Measurements from ENCODE around the gene RAB30. TPM values are rescaled to one million over a fixed set of nuclear protein-coding genes. Genes with fewer than 3 reads are reported as not detected.

The RAB30 gene
- total RNA-seq, 1 experiment from 2014 or later: 6.2 TPM

- Mint-ChIP-seq H3K9me3 (no peaks in the 10 kb centered on the region), H3K27ac (no peak overlapping the region), H3K4me1 (peaks cover 10% of the 10 kb centered on the region), H3K27me3 (ENCODE audit: low read depth) (no peaks in the 10 kb centered on the region), H3K36me3 (no peaks in the 10 kb centered on the region), H3K4me3 (no peak overlapping the region)
- no peak for ATAC-seq
- no peak for DNase-seq (ENCODE audit: low spot score)
- ChIA-PET CTCF (no interaction called here), POLR2A (no interaction called here)
- TF ChIP-seq ZNF138 (CRISPR knock-in tag; conservative IDR thresholded peaks at IDR 0.05): no peak
- no peak for TF ChIP-seq USF1 (CRISPR knock-in tag; IDR thresholded peaks at IDR 0.05)
- no peak for TF ChIP-seq ATF1 (CRISPR knock-in tag; IDR thresholded peaks at IDR 0.05)
- TF ChIP-seq PRRX2 (CRISPR knock-in tag; IDR thresholded peaks at IDR 0.05): no peak
- no peak for TF ChIP-seq IRF2 (CRISPR knock-in tag; IDR thresholded peaks at IDR 0.05; ENCODE audit: borderline replicate concordance, low read depth)
- TF ChIP-seq ETV6 (CRISPR knock-in tag; IDR thresholded peaks at IDR 0.05): no peak
- no peak for TF ChIP-seq IRF1 (CRISPR knock-in tag; IDR thresholded peaks at IDR 0.05)
- no peak for TF ChIP-seq USF2 (CRISPR knock-in tag; IDR thresholded peaks at IDR 0.05)
- TF ChIP-seq MYBL2 (CRISPR knock-in tag; IDR thresholded peaks at IDR 0.05): no peak
These were observed 77.0 kb downstream of the RAB30 start for GRCh38 chr11:82994604-82995230.

DNA sequence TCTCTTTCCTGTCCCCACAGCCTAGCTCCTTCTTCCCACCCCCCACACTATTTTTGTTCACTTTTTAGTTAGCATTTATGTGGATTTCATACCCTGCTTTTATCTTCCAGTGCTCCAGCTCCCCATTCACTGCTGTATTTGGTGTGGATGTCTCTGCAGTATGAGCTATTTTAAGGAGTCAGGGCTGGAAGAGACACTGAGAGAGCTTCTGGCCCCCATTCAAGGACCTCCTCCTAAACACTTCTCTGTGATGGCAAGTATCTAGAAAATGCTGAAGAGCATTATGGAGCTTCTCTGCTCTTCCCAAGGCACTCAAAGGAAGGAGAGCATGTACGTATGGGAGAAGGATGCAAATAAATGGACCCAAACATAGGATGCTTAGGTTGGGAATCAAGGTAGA is 79.5 kb downstream of the RAB30 start:
- H3K27me3 Mint-ChIP-seq (ENCODE audit: low read depth): no peaks in the 10 kb centered on the region
- DNase-seq (ENCODE audit: low spot score): no peak
- H3K27ac Mint-ChIP-seq: no peak overlapping the region
- CTCF ChIA-PET: interaction anchor here (0.9 kb wide), 1 partner anchor 124 kb away, joined by 3 read pairs; no protein-coding TSS in a partner anchor
- TF ChIP-seq ARID4B (CRISPR knock-in tag; IDR thresholded peaks at IDR 0.05; ENCODE audit: borderline replicate concordance): no peak
- TF ChIP-seq ZNF317 (CRISPR knock-in tag; IDR thresholded peaks at IDR 0.05; ENCODE audit: borderline replicate concordance, low read depth): no peak
- TF ChIP-seq NR1H2 (CRISPR knock-in tag; IDR thresholded peaks at IDR 0.05): no peak
- TF ChIP-seq JAZF1 (CRISPR knock-in tag; IDR thresholded peaks at IDR 0.05): no peak
- H3K9me3 Mint-ChIP-seq: no peaks in the 10 kb centered on the region
- 0 out of 2 replicates have a peak, but pooled peaks cover 3% of the 10 kb centered on the region for H3K4me1 Mint-ChIP-seq
- POLR2A ChIA-PET: no interaction called here
- no peak overlapping the region for H3K4me3 Mint-ChIP-seq
- no peaks in the 10 kb centered on the region for H3K36me3 Mint-ChIP-seq
- ATAC-seq: no peak

GRCh38 chr11:82989628-82990404 is 81.9 kb downstream of the RAB30 start:
- no peak overlapping the region for H3K27ac Mint-ChIP-seq
- POLR2A ChIA-PET: interaction anchor here (0.6 kb wide), 1 partner anchor 28 kb away, joined by 4 read pairs; no protein-coding TSS in a partner anchor
- no peaks in the 10 kb centered on the region for H3K36me3 Mint-ChIP-seq
- CTCF ChIA-PET: interaction anchor here (1.0 kb wide), 1 partner anchor 63 kb away, joined by 3 read pairs; no protein-coding TSS in a partner anchor
- no peaks in the 10 kb centered on the region for H3K9me3 Mint-ChIP-seq
- no peak overlapping the region for H3K4me3 Mint-ChIP-seq
- H3K27me3 Mint-ChIP-seq (ENCODE audit: low read depth): no peaks in the 10 kb centered on the region
- TF ChIP-seq MXD4 (CRISPR knock-in tag; IDR thresholded peaks at IDR 0.05; ENCODE audit: borderline replicate concordance) (no peak), TCF7 (CRISPR knock-in tag; IDR thresholded peaks at IDR 0.05; ENCODE audit: low read depth) (no peak), ZNF263 (CRISPR knock-in tag; IDR thresholded peaks at IDR 0.05; ENCODE audit: low read depth) (no peak), ETV6 (CRISPR knock-in tag; IDR thresholded peaks at IDR 0.05) (no peak)
- no peaks in the 10 kb centered on the region for H3K4me1 Mint-ChIP-seq
- no peak for DNase-seq (ENCODE audit: low spot score)
- no peak for ATAC-seq

Data from WTC11 (cell line).